HG02642 (cell line): Measurements from ENCODE around the gene ST3GAL4.
"Not testable (repeated sequence)": the region's sequence is repeated elsewhere in the genome, so short reads cannot be mapped to it uniquely, and the experiment has no call there.

ENCODE experiments used
- ATAC-seq: cut with Tn5 transposase; IDR thresholded peaks from one replicate; pipeline ENCODE4 v1.9.1; 2021; ENCODE audit warnings: mild to moderate bottlenecking; ENCODE audit not compliant: unreplicated experiment, poor library complexity

ST3GAL4 gene

DNA sequence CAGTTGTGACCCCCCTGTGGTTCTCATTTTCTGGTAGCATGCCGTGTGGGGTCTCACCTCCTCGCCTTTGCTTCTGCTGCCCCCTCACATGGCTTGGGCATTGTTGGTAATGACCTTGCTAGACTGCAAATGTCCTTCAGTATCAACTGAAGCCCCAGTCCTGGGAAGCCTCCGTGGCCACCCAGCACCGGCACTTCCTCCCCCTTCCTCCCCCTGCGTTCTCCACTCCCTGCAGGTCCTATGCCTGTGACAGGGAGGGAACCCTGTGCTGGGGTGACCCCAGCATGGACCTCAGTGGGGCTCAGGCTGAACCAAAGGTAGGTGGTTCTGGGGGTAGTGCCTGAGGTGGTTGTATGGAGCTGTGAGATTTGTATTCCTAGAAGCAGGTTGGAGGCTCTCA, 5.9 kb downstream of the ST3GAL4 start:
- no peak for ATAC-seq

DNA sequence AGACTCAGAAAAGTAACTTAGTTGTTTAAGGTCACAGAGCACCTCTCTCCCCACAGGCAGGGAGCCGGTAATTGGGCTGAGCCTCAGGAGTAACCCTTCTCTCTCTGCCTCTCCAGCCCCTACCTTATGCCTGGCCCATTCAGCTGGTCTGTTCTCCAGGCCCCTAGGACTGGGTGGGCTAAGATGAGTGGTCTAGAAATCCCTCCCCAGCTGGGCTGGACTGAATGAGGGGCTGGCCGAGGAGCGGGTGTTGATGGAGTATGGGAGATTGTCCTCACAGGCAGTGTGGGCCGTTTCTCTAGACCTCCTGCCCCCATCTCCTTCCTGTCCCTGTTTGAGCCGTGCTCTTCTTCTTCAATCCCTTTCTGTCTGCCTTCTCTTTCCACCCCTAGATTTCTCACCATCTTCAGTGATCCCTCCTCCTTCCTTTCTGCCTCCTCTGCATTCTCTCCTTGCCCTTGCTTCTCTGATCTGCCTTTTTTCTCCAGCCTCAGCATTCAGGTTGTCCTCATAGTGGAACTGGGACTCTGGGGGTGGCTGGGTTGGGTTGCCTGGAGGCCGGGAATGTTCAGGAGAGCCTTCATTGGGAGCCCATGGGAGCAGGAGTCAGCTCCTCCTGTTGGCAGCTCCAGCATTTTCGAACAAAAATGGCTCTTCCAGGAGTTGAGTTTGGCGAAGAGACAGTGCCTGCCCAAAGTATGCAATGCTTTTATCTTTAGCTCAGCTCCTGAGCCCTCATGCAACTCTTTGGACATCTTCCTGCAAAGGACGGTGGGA, 7.6 kb downstream of the ST3GAL4 start:
- ATAC-seq = no peak

DNA sequence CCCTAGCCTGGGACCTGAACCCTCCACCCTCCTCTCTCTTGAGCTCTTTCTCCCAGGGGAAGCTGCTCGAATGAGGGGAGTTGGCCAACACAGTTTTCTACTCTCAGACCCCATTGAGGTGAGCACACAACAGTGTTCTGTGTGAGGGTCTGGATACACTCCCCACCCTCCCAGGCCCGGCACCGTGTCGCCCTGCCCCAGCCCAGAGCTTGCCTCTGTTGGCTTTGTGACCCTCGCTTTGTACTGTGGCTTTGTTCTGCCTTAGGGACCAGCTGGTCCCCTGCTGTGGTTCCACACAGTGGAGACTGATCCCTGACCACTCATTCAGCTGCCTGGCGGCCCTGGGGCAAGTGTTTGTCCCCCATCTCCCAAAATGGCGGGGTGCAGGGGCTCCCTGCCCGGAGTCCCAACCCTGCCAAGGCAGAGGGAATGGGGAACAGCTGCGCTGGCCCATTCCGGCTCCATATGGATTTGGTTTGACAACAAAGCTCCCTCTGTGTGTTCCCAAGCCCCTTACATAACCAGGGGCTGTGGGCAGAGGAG, 8.3 kb downstream of the ST3GAL4 start:
- ATAC-seq = no peak

DNA sequence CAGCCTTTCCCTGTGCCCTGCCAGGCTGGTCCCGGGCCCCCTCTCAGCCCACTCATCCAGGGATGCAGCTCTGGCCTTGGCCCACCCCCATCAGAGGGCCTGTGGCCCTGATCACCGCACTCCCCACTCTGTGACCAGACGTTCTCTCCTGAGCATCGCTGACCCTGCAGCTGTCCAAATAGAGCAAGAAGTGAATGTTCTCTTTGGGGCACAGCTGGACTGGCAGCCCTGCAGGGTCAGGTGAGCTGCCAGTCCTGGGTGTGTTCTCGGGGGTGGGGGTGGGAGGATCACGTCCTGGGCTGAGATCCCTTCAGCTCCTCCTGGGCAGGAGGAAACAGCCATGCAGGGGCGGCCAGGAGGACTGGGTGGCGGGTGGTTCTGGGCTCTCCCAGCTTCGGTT, 9.2 kb downstream of the ST3GAL4 start:
- not testable (repeated sequence) for ATAC-seq

DNA sequence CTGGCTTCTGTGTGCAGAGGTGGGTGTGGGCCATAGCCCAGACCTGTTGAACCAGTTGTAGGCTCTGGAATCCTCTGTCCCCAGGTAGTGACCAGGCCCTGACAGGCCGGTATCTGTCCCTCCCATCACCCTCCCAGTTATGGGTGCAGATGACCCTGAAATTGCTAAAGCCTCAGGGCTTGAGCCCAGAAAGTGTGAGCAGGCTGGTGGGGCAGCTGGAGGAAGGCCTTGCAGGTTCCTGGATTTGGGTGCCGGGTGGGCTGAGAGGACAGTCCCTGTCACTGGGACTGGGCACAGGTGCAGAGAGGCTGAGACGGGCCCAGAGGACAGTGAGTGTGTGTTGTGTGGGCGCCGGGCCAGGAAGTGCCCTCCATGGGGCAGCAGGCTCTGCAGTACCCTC, 10.0 kb downstream of the ST3GAL4 start:
- ATAC-seq = not testable (repeated sequence)

DNA sequence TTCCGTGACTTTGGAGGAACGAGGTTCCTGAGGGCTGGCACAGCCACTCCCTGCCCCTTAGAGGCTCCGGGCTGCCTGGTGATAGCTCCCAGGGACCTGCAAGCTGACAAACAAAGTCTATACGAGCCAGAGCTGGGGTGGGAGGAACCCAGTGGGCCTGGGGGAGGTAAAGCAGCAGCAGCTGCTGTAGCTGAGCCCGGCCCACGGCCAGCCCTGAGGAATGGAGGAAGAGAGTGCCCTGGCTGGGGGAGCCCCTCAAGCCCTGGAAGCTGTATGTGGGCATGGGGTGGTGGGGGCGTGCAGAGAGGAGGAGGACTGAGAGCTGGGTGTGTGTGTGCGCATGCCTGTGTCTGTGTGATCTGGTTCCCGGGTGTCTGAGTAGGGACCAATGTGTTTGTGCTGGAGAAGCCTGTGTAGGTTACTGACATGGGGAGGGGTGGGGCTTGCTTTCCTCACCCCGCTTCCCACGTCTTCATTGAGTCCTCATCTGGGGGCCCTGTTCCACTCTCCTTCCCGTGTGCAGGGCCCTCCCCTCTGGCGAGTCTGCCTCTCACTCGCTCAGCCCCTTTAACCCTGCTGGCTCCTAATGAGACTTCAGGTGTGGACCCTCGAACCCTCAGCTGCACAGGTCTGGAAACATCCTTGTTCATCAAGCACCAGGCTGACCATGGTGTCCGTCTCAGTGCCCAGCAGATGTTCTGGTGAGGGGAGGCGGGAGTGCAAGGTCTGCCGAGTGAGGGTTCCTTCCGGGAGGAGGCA, 10.8 kb downstream of the ST3GAL4 start:
- no peak for ATAC-seq

DNA sequence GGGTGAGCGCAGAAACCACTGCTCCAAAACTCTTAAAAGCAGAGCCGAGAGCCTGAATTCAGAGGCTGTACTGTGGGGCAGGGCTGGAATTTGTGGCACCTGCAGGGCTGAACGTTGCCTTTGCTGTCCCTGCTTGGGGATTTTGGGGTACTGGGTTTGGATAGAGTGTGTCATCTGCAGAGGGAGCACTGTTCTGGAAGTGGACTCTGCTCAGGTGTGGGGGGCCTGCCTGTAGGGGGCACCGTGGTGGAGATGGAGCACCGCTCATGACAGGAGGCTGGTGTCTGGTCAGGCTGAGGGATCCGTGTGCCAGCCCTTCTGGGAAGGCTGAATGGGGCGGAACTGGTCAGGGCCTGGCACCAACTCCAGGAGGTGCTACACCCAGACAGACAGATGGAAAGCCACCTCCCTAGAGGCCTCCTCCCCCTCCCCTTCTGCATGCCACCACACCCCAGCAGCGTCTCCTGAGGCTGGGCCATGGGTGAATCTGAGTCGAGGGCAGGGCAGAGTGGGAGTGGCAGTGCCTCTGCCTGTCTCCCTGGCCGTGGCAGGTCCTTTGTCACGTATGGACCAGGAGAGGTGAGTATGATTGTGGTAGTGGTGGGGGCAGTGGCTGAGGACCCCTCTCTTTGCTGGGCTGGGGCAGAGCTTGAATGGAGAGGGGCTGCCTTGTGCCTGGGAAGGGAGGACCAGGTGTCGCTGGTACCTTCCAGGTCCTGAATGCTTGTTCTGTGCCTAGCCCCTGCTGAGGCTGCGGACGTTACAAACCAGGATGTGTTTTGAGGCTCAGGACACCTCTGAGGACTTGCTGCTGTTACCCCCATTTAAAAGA, 11.6 kb downstream of the ST3GAL4 start:
- ATAC-seq = not testable (repeated sequence)

DNA sequence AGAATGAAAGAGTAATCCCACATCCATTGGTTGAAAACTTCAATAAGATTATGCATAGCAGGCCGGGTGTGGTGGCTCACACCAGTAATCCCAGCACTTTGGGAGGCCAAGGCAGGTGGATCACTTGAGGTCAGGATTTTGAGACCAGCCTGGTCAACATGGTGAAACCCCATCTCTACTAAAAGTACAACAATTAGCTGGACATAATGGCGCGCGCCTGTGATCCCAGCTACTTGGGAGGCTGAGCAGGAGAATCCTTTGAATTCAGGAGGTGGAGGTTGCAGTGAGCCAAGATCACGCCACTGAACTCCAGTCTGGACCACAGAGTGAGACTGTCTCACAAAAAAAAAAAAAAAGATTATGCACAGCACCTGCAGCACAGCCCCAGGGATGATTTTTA, 12.3 kb downstream of the ST3GAL4 start:
- ATAC-seq = not testable (repeated sequence)

DNA sequence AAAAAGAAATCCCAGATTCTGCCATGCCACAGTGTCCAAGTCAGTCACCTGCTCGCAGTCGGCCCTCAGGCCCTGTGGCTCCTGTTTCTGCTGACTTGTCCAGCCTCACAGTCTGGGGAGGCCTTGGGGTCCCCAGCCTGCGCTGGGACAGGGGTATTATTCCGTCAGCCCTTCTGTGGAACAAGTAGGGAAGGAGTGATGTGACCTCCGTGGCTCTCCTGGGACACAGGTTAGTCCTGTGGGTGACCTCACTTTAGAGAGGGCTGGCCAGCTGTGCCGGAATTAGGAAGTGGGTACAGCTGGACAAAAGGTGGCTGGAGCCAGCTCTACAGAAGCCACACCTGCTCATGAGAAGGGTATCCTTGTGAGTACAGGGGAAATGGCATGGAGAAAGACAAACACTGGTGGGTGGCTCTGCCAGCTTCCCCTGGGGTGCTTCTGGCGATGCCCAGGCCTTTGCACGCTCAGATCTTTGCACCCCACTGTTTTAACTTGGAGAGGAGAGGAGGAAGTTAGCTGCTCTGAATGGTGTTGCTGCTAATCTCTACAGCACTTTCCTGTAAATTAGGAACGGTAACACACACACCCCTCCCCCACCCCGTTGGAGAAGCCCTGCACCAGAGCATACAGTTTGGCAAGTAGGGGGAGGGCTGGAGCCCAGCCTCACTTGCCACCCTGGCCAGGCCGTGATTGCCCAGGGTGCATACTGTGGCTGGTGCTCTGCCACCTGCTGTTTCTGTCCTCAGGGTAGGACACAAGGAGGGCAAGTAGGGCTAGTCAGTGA, 13.0 kb downstream of the ST3GAL4 start:
- ATAC-seq = not testable (repeated sequence)

DNA sequence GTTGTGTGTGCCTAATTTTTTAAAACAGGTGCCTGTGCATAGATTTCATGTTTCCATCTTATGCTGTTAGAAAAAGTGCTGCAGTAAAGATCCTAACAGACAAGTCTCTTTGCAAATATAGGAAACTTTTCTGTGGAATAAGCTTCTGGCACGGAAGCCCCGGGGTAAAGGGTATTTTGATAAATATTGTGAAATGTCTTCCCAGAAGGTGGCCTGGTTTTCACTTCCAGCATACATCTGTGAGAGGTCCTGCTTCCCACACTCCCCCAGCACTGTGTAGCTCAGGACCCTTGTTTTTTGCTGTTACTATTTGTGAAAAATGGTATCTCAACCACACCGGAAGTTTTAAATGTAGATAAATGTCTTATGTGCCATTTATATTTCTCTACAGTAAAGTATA, 14.5 kb downstream of the ST3GAL4 start:
- ATAC-seq = no peak

DNA sequence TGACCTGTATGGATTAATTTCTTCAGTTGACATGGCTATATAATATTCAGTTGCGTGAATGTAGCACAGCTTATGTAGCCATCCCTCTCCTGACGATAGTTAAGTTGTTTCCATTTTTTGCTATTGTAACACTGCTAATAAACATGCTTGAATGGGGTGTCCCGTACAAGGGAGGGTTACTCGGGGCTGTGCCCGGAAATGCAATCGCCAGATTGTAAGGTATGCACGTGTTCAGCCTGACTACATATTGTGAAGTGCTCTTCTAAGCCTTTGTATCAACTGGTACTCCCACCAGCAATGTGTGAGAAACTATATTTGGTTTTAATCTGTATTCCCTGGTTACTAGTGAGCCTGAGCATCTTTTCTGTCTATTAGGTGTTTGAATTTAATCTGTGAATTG, 16.1 kb downstream of the ST3GAL4 start:
- ATAC-seq = no peak

DNA sequence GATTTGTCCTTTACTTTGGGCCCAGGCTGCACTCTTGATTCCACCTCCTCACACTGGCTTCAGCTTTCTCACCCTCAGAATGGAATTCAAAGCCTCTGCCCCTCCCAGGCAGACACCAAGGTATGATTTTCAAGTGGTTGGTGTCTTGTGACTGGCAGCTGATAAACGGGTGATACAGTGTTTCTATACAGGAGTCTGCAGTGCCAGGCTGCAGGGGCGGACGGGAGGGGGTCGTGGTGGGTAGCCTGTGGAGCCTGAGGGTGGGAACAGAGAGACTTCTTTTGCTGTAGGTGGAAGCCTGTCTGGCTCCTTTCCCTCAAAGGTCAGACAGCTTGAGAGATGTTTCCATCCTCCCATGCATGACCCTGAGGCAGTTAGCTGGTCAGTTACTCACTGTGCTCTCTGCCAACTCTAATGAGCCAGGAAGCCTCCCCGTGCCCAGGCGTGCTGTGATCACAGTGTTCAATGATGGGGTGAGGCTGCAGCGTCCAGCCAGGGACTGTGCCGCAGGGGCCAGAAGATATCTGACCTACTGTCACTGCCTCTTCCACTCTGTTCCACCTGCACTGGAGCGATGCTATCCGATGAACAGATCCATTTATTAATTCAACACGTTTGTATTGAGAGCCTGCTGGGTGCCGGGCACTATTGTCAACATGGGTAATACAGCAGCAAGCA, 18.0 kb downstream of the ST3GAL4 start:
- ATAC-seq = not testable (repeated sequence)

DNA sequence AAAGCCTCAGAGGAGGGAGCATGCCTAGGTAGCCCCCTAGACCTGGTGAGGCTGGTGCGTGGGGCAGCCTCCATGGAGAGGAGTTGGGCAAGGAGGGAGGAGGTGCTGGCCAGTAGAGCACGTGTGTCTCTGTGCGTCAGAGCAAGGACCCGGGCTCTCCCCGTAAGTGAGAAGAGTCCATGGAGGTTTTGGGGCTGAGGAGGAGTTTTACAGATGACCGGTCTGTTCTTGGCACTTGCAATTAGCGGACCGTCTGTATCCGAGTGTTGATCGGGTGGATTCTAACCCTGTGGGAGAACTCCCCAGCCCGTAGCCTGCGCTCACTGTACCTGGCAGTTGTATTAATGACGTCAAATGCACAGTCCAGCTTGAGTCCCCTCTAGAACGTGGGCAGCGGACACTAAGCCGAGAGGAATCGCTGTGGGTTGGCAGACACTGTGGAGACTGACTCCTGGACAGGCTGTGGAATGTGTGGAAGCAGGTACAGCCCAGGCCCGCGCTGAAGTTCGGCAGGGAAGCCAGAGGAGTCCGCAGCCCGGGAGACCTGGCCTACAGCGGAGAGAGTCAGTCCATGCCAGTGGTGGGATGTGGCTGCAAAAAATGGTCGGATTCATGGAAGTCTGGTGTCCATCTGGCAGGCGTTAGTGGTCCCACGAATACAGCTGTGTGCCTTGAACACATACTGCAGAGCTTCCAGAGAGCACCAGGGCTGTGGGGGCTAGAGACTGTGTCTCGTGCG, 19.2 kb downstream of the ST3GAL4 start:
- ATAC-seq = not testable (repeated sequence)

DNA sequence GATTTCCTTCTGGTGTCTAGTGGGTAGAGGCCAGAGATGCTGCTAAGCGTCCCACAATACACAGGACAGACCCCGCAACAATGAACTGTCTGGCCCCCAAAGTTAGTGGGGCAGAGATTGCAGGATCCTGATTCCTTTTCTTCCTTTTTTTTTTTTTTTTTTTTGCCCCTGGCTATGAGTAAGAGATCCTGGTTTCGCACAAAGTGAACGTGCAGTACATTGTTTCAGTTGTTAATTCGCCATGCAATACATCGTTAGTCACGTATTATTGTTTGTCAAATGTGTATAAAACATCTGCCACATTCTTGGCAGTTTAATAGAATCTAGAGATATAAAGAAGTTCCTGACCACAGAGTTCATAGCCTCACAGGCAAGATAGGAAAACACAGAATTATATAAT, 20.2 kb downstream of the ST3GAL4 start:
- ATAC-seq = no peak

DNA sequence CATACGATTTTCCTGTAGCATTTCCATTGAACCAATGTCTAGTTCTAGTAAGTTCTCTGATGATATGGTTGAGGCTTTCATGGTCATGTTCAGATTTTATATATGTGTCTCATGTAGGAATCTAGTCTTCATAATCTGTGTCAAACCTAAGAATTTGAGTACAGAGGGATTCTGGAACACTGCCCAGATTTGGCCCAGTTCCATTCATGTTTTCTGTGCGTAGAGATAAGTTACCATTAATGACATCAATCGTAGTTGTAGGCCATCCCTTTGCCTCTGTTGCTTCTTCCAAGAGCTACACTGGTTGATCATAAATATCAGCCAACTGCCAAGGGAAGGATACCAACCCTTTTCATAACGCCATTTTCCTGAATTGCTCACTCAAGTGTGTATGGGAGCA, 23.3 kb downstream of the ST3GAL4 start:
- ATAC-seq = no peak

DNA sequence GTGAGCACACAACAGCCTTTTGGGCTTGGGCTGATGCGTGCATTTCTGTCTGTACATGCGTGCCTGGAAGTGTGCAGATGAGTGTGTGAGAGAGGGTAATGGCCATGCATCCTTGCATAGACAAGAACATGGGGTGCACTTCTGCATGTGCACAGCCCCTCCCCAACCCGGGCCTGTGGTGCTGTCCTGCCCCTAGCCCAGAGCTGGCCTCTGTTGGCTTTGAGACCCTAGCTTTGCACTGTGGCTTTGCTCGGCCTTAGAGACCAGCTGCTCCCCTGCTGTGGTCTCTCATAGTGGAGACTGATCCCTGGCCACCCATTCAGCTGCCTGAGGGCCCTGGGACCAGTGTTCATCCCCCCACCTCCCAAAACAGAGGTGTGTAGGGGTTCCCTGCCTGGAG, 25.4 kb downstream of the ST3GAL4 start:
- ATAC-seq = no peak

DNA sequence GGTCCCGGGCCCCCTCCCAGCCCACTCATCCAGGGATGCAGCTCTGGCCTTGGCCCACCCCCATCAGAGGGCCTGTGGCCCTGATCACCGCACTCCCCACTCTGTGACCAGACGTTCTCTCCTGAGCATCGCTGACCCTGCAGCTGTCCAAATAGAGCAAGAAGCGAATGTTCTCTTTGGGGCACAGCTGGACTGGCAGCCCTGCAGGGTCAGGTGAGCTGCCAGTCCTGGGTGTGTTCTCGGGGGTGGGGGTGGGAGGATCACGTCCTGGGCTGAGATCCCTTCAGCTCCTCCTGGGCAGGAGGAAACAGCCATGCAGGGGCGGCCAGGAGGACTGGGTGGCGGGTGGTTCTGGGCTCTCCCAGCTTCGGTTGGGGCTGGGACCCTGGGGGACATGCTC, 26.5 kb downstream of the ST3GAL4 start:
- ATAC-seq = not testable (repeated sequence)

DNA sequence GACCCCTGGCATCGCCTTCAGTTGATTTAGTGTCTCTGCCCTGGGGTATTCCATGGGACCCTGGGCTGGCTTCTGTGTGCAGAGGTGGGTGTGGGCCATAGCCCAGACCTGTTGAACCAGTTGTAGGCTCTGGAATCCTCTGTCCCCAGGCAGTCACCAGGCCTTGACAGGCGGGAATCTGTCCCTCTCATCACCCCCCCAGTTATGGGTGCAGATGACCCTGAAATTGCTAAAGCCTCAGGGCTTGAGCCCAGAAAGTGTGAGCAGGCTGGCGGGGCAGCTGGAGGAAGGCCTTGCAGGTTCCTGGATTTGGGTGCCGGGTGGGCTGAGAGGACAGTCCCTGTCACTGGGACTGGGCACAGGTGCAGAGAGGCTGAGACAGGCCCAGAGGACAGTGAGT, 27.2 kb downstream of the ST3GAL4 start:
- not testable (repeated sequence) for ATAC-seq
